GM23338 (cell line): ENCODE measurements around the gene C1orf115. TPM values are rescaled to one million over a fixed set of nuclear protein-coding genes. Genes with fewer than 3 reads are reported as not detected.

Experiments
- ATAC-seq: fragments of 200-7000 bp; cut with Tn5 transposase; 3 replicates; pipeline ENCODE4 v1.9.1; 2020
- DNase-seq: peaks from one replicate; pipeline ENCODE4 v3.0.0-alpha.2; 2015; ENCODE audit warnings: low spot score
- H2AFZ ChIP-seq: fragments of 200-600 bp; sonication (generic); 2 replicates; pipeline ENCODE4 v1.8.0; 2016; ENCODE audit warnings: antibody characterized with exemption, mild to moderate bottlenecking, moderate library complexity
- H3F3A ChIP-seq: fragments of 200-600 bp; sonication (generic); replicated peaks from 2 replicates; pipeline ENCODE4 v1.8.0; 2017; ENCODE audit warnings: antibody characterized with exemption, mixed run types, low read depth
- H3K27ac ChIP-seq: fragments of 200-600 bp; sonication (generic); 2 replicates; pipeline ENCODE4 v1.6.1; 2016; ENCODE audit warnings: low read depth
- H3K27me3 ChIP-seq: fragments of 200-600 bp; sonication (generic); 2 replicates; pipeline ENCODE4 v1.8.0; 2016; ENCODE audit warnings: mild to moderate bottlenecking, mixed run types, moderate library complexity; ENCODE audit not compliant: insufficient read depth
- H3K36me3 ChIP-seq: fragments of 200-600 bp; sonication (generic); 2 replicates; pipeline ENCODE4 v1.8.0; 2016; ENCODE audit warnings: mild to moderate bottlenecking; ENCODE audit not compliant: insufficient read depth
- H3K4me1 ChIP-seq: fragments of 200-600 bp; sonication (generic); 2 replicates; pipeline ENCODE4 v1.8.0; 2016; ENCODE audit warnings: mild to moderate bottlenecking, moderate library complexity; ENCODE audit not compliant: insufficient read depth
- H3K4me2 ChIP-seq: fragments of 200-600 bp; sonication (generic); 2 replicates; pipeline ENCODE4 v1.7.1; 2017; ENCODE audit warnings: mixed run types
- H3K4me3 ChIP-seq: fragments of 200-600 bp; sonication (generic); 2 replicates; pipeline ENCODE4 v1.6.1; 2016; ENCODE audit warnings: mixed run types
- H3K79me2 ChIP-seq: fragments of 200-600 bp; sonication (generic); replicated peaks from 2 replicates; pipeline ENCODE4 v1.8.0; 2017; ENCODE audit warnings: mild to moderate bottlenecking; ENCODE audit not compliant: insufficient read depth
- H3K9me2 ChIP-seq: fragments of 200-600 bp; sonication (generic); 2 replicates; pipeline ENCODE4 v1.8.0; 2017; ENCODE audit not compliant: insufficient read depth
- H4K20me1 ChIP-seq: fragments of 200-600 bp; sonication (generic); replicated peaks from 2 replicates; pipeline ENCODE4 v1.8.0; 2017; ENCODE audit warnings: mild to moderate bottlenecking; ENCODE audit not compliant: insufficient read depth
- H3K27ac Mint-ChIP-seq: 2 replicates; pipeline ENCODE4 v1.8.0; 2020; ENCODE audit warnings: inconsistent platforms, mild to moderate bottlenecking, moderate library complexity, mixed read lengths
- H3K27me3 Mint-ChIP-seq: 3 replicates; pipeline ENCODE4 v1.8.0; 2022; ENCODE audit warnings: low read depth, mild to moderate bottlenecking, moderate library complexity, mixed read lengths, inconsistent platforms; ENCODE audit not compliant: insufficient read depth, poor library complexity
- H3K36me3 Mint-ChIP-seq: 3 replicates; pipeline ENCODE4 v1.8.0; 2021; ENCODE audit warnings: low read depth, mild to moderate bottlenecking, inconsistent platforms, moderate library complexity, mixed read lengths
- H3K4me1 Mint-ChIP-seq: 3 replicates; pipeline ENCODE4 v1.8.0; 2020; ENCODE audit warnings: mild to moderate bottlenecking, inconsistent platforms, mixed read lengths
- H3K4me3 Mint-ChIP-seq: 3 replicates; pipeline ENCODE4 v1.8.0; 2021; ENCODE audit warnings: moderate library complexity, mild to moderate bottlenecking, inconsistent platforms, mixed read lengths
- H3K9me3 Mint-ChIP-seq: 3 replicates; pipeline ENCODE4 v1.8.0; 2020; ENCODE audit warnings: moderate library complexity, mild to moderate bottlenecking, inconsistent platforms, mixed read lengths
- CREB1 ChIP-seq: fragments of 250-450 bp; sonication (Bioruptor Pico); IDR thresholded peaks from 2 replicates; pipeline ENCODE4 v1.5.0; 2020; ENCODE audit warnings: low read depth, mild to moderate bottlenecking, moderate library complexity
- ETS1 ChIP-seq: IDR thresholded peaks from 2 replicates; pipeline ENCODE4 v1.6.1; 2016; ENCODE audit warnings: antibody characterized with exemption
- EZH2 ChIP-seq: fragments of 200-600 bp; sonication (generic); IDR thresholded peaks from one replicate; pipeline ENCODE4 v1.8.0; 2017; ENCODE audit warnings: antibody characterized with exemption, mild to moderate bottlenecking, low read depth; ENCODE audit not compliant: unreplicated experiment
- EZH2phosphoT487 ChIP-seq: fragments of 200-600 bp; sonication (generic); IDR thresholded peaks from one replicate; pipeline ENCODE4 v1.8.1; 2018; ENCODE audit warnings: antibody characterized with exemption; ENCODE audit not compliant: unreplicated experiment
- JUNB ChIP-seq: IDR thresholded peaks from one replicate; pipeline ENCODE4 v1.6.1; 2016; ENCODE audit warnings: antibody characterized with exemption; ENCODE audit not compliant: unreplicated experiment
- NANOG ChIP-seq: IDR thresholded peaks from 2 replicates; pipeline ENCODE4 v1.6.1; 2016; ENCODE audit warnings: antibody characterized with exemption, borderline replicate concordance
- POLR2AphosphoS5 ChIP-seq: IDR thresholded peaks from 2 replicates; pipeline ENCODE4 v1.6.1; 2016; ENCODE audit warnings: antibody characterized with exemption, low read depth
- STAT1 ChIP-seq: IDR thresholded peaks from one replicate; pipeline ENCODE4 v1.6.1; 2016; ENCODE audit warnings: antibody characterized with exemption; ENCODE audit not compliant: unreplicated experiment
- ZNF114 ChIP-seq: fragments of 250-450 bp; sonication (Bioruptor Pico); IDR thresholded peaks from 2 replicates; pipeline ENCODE4 v1.5.0; 2020; ENCODE audit warnings: mild to moderate bottlenecking, moderate library complexity
- ZNF331 ChIP-seq: fragments of 250-450 bp; sonication (Bioruptor Pico); IDR thresholded peaks from 2 replicates; pipeline ENCODE4 v1.5.0; 2020; ENCODE audit warnings: low read depth, mild to moderate bottlenecking, moderate library complexity
- ZNF462 ChIP-seq: fragments of 250-450 bp; sonication (Bioruptor Pico); IDR thresholded peaks from 2 replicates; pipeline ENCODE4 v1.5.0; 2020; ENCODE audit warnings: mild to moderate bottlenecking, moderate library complexity
- polyA plus RNA-seq: library from polyadenylated mRNA; unstranded; fragments of >200 nt; fragmentation: Nextera tagmentation; extraction: Ambion mirVana; gene quantifications from 2 replicates; pipeline ENCODE4 v1.2.1, GENCODE V29; 2016
- total RNA-seq: library from RNA; depleted of rRNA; stranded (reverse); fragments of >200 nt; shearing (Covaris generic); gene quantifications from 2 replicates; pipeline ENCODE4 v1.2.3, GENCODE V29; 2014
- TF ChIP-seq, protein P1 (sequence below): IDR thresholded peaks from one replicate; pipeline ENCODE4 v1.6.1; 2018; ENCODE audit warnings: antibody characterized with exemption; ENCODE audit not compliant: unreplicated experiment
- TF ChIP-seq, protein P2 (sequence below), 2 experiments: fragments of 200-600 bp in 1 of 2; sonication (generic) in 1 of 2; conservative IDR thresholded peaks; 2 replicates each; pipeline versions ENCODE4 v1.5.1 to v1.6.1; 2016 to 2017; ENCODE audit warnings: antibody characterized with exemption in 2 of 2, low read depth in 2 of 2, mild to moderate bottlenecking in 2 of 2, moderate library complexity in 1 of 2

C1orf115 gene
- total and polyA plus RNA-seq, 2 experiments from 2014 or later: 2.5 to 6.0 TPM

GRCh38 chr1:220741825-220742224 lies 51.7 kb downstream of the C1orf115 start:
- ATAC-seq: no peak
- Histone ChIP-seq H3K4me3 (no peak overlapping the region), H3K9me2 (no peaks in the 10 kb centered on the region), H4K20me1 (no peaks in the 10 kb centered on the region), H3K4me1 (peaks cover 3% of the 10 kb centered on the region; the same call in 1 of the 2 replicates), H3F3A (no peaks in the 10 kb centered on the region), H3K79me2 (no peaks in the 10 kb centered on the region), H3K27me3 (peaks cover 16% of the 10 kb centered on the region), H3K27ac (no peak overlapping the region), H2AFZ (no peak overlapping the region), H3K4me2 (no peak overlapping the region), H3K36me3 (no peaks in the 10 kb centered on the region)
- Mint-ChIP-seq H3K27ac (no peak overlapping the region), H3K36me3 (no peaks in the 10 kb centered on the region), H3K4me3 (no peak overlapping the region), H3K27me3 (peaks cover 5% of the 10 kb centered on the region), H3K4me1 (peaks cover 9% of the 10 kb centered on the region; the same call in 2 of the 3 replicates), H3K9me3 (no peaks in the 10 kb centered on the region)
- DNase-seq: no peak
- TF ChIP-seq POLR2AphosphoS5: no peak
- TF ChIP-seq CREB1: no peak
- TF ChIP-seq ZNF462 (CRISPR knock-in tag): no peak
- no peak for TF ChIP-seq STAT1
- no peak for TF ChIP-seq ZNF114 (CRISPR knock-in tag)
- no peak for TF ChIP-seq ETS1
- no peak for TF ChIP-seq ZNF331 (CRISPR knock-in tag)
- TF ChIP-seq NANOG: no peak
- no peak for TF ChIP-seq EZH2
- no peak for TF ChIP-seq JUNB
- TF ChIP-seq, protein P1, sequence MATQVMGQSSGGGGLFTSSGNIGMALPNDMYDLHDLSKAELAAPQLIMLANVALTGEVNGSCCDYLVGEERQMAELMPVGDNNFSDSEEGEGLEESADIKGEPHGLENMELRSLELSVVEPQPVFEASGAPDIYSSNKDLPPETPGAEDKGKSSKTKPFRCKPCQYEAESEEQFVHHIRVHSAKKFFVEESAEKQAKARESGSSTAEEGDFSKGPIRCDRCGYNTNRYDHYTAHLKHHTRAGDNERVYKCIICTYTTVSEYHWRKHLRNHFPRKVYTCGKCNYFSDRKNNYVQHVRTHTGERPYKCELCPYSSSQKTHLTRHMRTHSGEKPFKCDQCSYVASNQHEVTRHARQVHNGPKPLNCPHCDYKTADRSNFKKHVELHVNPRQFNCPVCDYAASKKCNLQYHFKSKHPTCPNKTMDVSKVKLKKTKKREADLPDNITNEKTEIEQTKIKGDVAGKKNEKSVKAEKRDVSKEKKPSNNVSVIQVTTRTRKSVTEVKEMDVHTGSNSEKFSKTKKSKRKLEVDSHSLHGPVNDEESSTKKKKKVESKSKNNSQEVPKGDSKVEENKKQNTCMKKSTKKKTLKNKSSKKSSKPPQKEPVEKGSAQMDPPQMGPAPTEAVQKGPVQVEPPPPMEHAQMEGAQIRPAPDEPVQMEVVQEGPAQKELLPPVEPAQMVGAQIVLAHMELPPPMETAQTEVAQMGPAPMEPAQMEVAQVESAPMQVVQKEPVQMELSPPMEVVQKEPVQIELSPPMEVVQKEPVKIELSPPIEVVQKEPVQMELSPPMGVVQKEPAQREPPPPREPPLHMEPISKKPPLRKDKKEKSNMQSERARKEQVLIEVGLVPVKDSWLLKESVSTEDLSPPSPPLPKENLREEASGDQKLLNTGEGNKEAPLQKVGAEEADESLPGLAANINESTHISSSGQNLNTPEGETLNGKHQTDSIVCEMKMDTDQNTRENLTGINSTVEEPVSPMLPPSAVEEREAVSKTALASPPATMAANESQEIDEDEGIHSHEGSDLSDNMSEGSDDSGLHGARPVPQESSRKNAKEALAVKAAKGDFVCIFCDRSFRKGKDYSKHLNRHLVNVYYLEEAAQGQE: no peak
- TF ChIP-seq EZH2phosphoT487: no peak
- TF ChIP-seq, protein P2, sequence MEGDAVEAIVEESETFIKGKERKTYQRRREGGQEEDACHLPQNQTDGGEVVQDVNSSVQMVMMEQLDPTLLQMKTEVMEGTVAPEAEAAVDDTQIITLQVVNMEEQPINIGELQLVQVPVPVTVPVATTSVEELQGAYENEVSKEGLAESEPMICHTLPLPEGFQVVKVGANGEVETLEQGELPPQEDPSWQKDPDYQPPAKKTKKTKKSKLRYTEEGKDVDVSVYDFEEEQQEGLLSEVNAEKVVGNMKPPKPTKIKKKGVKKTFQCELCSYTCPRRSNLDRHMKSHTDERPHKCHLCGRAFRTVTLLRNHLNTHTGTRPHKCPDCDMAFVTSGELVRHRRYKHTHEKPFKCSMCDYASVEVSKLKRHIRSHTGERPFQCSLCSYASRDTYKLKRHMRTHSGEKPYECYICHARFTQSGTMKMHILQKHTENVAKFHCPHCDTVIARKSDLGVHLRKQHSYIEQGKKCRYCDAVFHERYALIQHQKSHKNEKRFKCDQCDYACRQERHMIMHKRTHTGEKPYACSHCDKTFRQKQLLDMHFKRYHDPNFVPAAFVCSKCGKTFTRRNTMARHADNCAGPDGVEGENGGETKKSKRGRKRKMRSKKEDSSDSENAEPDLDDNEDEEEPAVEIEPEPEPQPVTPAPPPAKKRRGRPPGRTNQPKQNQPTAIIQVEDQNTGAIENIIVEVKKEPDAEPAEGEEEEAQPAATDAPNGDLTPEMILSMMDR (conservative IDR thresholded peaks at IDR 0.05; ENCODE audit: low read depth in 2 of 2): no peak
